Psoas muscle (tissue), 8 donors: ENCODE measurements around the gene TLX1. TPM values are rescaled to one million over a fixed set of nuclear protein-coding genes. Genes with fewer than 3 reads are reported as not detected.

ENCODE experiments used
- ATAC-seq, 4 donors: fragments of 200-7000 bp; cut with Tn5 transposase; one replicate each; pipeline ENCODE4 v1.9.1; 2020; ENCODE audit warnings: moderate library complexity in 3 of 4, mild to moderate bottlenecking in 2 of 4
- DNase-seq, 2 donors: peaks; one replicate each; pipeline ENCODE4 v3.0.0-alpha.2; 2020
- H3K27ac ChIP-seq: fragments of 200-600 bp; one replicate; pipeline ENCODE4 v1.8.0; 2022
- H3K27me3 ChIP-seq, 3 donors: fragments of 200-600 bp in 1 of 3; one replicate each; pipeline versions ENCODE4 v1.6.1 to v1.8.0; 2013 to 2022; ENCODE audit warnings: low read length in 2 of 3, mild to moderate bottlenecking in 2 of 3, moderate library complexity in 1 of 3; ENCODE audit not compliant: insufficient read depth in 3 of 3
- H3K36me3 ChIP-seq, 2 donors: fragments of 200-600 bp in 1 of 2; one replicate each; pipeline versions ENCODE4 v1.6.1 to v1.8.0; 2013 to 2022; ENCODE audit warnings: low read depth in 1 of 2, mild to moderate bottlenecking in 1 of 2, moderate library complexity in 1 of 2; ENCODE audit not compliant: insufficient read depth in 1 of 2
- H3K4me1 ChIP-seq: fragments of 200-600 bp; one replicate; pipeline ENCODE4 v1.8.0; 2022
- H3K4me3 ChIP-seq: fragments of 200-600 bp; one replicate; pipeline ENCODE4 v1.8.0; 2022; ENCODE audit warnings: mild to moderate bottlenecking
- H3K9me3 ChIP-seq: fragments of 200-600 bp; one replicate; pipeline ENCODE4 v1.8.0; 2022
- WGBS, 3 donors: extraction: QIAGEN DNeasy Blood & Tissue Kit; methylation state at CpG; one replicate each; pipeline versions ENCODE4 v1.1.6 to v1.1.7; 2013; 5-methylcytosine and 5-hydroxymethylcytosine counted together
- intact Hi-C, 2 donors: fragments of 100-400 bp; cut with DNase I; formaldehyde crosslinking; loops; one replicate each; pipeline versions ENCODE4 v1.11.0 to v1.14.2; 2022
- polyA plus RNA-seq, 3 donors: library from polyadenylated mRNA; stranded (reverse); fragments of 200-250 nt; gene quantifications; one replicate each; pipeline ENCODE4 v1.2.3, GENCODE V29; 2013
- total RNA-seq, 4 donors: library from RNA; stranded (reverse); fragmentation: NEBNext Ultra II Directional in 2 of 4; extraction: Animal tissue kit (Norgen Biotek cat#: 25700) in 2 of 4; gene quantifications; one replicate each; pipeline versions ENCODE4 v1.2.1 to v1.2.4, GENCODE V29; 2021 to 2023
- TF ChIP-seq, protein P1 (sequence below): fragments of 200-600 bp; IDR thresholded peaks from one replicate; pipeline ENCODE4 v1.8.0; 2022; ENCODE audit warnings: antibody characterized with exemption
- donor health status: healthy with polysubstance abuse.
- donor health status: DM: no; HTN: no; CAD: no; lungs with moderate emphysema.
- donor health status: Bipolar disorder and iron deficiency.
- donor health status: healthy.
- donor health status: DM: yes; HTN: yes; CAD: no.
- donor health status: DM: no; HTN: no; CAD: no.
- donor health status: DM: no; HTN: no; CAD: no.
- donor health status: DM: yes; HTN: yes; CAD: no.

The TLX1 gene
- total and polyA plus RNA-seq, 7 donors: not detected

DNA sequence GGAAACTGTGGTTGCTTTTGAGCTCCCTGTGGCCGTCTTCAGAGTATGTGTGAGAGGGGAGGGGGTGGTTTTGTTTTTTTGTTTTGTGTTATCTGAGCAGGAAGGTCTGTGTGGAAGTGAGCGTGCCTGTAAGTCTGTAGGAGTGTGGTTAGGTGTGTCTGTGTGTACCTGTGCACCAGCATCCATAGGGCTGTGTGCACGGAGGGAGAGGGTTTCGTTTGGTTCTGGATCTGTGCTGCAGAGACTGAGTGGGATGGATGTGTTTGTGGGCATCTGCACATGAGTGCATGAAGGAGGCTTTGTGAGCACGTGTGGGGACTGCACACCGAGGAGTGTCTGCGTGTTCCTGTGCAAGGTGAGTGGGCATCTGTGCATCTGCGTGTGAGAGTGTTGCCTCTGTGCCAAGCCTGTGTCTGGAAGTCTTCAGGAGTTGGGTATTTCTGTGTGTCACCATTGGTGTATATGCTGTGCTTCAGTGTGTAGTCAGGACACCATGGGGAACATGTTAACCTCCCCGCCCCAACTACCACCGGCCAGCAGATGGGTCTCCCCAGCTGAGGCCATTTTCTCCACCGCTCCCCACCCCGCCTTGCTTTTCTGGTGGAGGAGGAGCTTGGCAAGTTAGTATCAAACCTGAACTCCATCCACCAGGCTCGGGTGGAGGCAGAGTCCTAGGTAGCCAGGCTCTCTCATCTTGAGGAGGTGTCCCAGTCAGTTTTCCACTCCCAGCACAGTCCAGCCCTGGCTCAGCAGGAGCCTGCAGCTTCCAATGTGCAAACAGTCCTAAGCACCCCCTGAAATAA, 7.1 kb upstream of the TLX1 start:
- TF ChIP-seq, protein P1, sequence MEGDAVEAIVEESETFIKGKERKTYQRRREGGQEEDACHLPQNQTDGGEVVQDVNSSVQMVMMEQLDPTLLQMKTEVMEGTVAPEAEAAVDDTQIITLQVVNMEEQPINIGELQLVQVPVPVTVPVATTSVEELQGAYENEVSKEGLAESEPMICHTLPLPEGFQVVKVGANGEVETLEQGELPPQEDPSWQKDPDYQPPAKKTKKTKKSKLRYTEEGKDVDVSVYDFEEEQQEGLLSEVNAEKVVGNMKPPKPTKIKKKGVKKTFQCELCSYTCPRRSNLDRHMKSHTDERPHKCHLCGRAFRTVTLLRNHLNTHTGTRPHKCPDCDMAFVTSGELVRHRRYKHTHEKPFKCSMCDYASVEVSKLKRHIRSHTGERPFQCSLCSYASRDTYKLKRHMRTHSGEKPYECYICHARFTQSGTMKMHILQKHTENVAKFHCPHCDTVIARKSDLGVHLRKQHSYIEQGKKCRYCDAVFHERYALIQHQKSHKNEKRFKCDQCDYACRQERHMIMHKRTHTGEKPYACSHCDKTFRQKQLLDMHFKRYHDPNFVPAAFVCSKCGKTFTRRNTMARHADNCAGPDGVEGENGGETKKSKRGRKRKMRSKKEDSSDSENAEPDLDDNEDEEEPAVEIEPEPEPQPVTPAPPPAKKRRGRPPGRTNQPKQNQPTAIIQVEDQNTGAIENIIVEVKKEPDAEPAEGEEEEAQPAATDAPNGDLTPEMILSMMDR: no peak
- no peak for ATAC-seq
- Histone ChIP-seq H3K27me3 (peaks cover 0 to 97% (median 47%) of the 10 kb centered on the region in 3 donors), H3K9me3 (no peaks in the 10 kb centered on the region), H3K27ac (no peak overlapping the region), H3K4me3 (peak overlapping the region; percentile 59), H3K4me1 (peaks cover 13% of the 10 kb centered on the region), H3K36me3 (no peaks in the 10 kb centered on the region)
- peak in 1 of 2 donors; percentile 39 for DNase-seq
- 26 to 43% (median 41%) methylated on average over 13 of the region's 13 CpGs for WGBS, 3 donors
- intact Hi-C loops: no loop called here

DNA sequence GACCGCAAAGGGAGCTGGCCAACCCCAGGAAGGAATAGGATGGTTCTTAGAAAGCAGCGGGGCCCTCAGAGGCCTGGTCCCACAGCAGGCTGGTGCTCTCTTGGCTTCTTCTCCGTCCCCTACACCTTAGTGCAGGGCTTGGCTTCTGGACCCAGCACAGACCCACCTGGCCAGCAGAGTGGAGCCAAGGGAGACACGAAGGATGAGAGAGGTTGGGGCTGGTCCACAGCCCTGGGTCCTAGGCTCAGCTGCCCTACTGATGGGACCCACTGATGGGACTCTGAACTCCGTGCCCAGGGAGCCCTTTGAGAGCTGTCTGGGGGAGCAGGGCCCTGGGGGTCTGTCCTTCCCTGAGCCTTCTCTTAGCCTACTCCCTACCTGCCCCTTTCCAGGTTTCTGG, 6.2 kb upstream of the TLX1 start:
- intact Hi-C loops: no loop called here
- DNase-seq (peak in 1 of 2 donors; percentile 23), ATAC-seq (no peak)
- WGBS, 3 donors: 73 to 81% (median 76%) methylated on average over 5 of the region's 5 CpGs
- Histone ChIP-seq H3K9me3 (no peaks in the 10 kb centered on the region), H3K4me3 (no peak overlapping the region), H3K27me3 (peaks cover 0 to 92% (median 46%) of the 10 kb centered on the region in 3 donors), H3K4me1 (peaks cover 13% of the 10 kb centered on the region), H3K36me3 (no peaks in the 10 kb centered on the region), H3K27ac (no peak overlapping the region)
- TF ChIP-seq, protein P1: no peak

DNA sequence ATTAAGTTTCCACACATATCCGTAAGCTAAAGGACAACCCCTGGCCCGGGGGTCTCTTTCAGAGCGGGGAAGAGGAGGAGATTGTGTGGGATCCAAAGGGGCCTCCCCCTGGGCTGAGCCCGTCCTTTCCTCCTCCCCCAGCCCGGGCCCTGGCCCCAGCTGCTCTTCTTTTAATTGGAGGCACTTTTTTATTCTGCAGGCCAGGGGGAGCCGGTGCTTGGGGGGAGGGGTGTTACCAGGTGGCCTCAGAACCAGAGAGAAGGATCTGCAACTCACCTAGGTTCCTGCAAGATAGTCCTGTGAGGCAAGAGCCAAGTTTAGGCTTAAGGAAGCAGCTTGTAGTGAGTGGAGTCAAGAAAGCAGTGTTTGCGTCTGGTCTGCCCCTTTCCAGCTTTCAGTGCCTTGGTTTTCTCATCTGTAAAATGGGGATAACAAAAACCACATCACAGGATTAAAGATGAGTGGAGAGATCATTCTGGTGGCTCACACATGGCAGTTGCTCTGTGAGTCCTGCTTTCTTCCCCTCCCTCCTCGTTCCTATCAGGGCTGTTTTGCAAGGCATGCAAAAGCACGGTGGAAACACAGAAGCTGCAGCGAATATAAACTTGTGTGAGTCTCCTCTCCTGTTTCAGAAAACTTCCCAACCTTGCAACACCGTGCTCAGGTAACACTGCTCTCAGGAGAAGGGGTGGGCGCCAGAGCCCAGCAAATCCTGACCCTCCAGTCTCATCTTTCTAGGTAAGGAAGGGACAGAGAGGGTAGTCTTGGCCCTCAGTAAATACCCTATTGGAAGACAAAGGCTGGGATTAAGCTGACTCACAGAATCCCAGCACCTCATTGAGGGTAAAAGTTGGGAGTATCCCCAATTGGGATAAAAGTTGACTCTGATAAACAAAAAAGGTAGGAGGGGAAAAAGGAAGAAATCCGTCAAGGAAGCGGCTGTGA, 4.1 kb upstream of the TLX1 start:
- H3K36me3 ChIP-seq: no peaks in the 10 kb centered on the region
- TF ChIP-seq, protein P1: no peak
- intact Hi-C loops: no loop called here
- H3K27ac ChIP-seq: no peak overlapping the region
- 21 to 43% (median 40%) methylated on average over 14 of the region's 14 CpGs for WGBS, 3 donors
- peaks cover 8% of the 10 kb centered on the region for H3K4me1 ChIP-seq
- H3K4me3 ChIP-seq: no peak overlapping the region
- peaks cover 0 to 94% (median 42%) of the 10 kb centered on the region in 3 donors for H3K27me3 ChIP-seq
- ATAC-seq (no peak), DNase-seq (peak in 1 of 2 donors; percentile 6)
- no peaks in the 10 kb centered on the region for H3K9me3 ChIP-seq

DNA sequence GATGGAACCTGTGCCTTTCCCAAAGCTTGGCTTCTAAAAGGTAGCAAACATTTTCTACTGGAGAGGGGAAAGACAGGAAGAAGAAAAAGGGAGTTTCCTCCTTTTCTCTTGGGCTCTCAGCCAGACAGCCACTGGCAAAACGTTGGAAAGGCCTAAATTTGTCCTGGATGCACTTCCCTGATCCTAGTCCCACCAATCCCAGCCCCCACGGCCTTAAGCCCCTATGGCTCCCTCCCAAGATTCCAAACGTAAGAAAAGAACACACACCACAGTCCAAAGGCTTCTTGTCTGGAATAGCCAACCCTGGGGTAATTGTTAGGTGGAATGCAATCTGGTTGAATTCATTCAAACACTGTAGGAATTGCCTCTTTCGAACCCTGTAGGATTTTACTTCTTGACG, 959 bp upstream of the TLX1 start:
- no peak overlapping the region for H3K4me3 ChIP-seq
- no peak for DNase-seq
- intact Hi-C loops: no loop called here
- H3K9me3 ChIP-seq: no peaks in the 10 kb centered on the region
- 49 to 51% (median 49%) methylated on average over 5 of the region's 5 CpGs for WGBS, 3 donors
- peaks cover 13% of the 10 kb centered on the region for H3K4me1 ChIP-seq
- peaks cover 0 to 94% (median 43%) of the 10 kb centered on the region in 3 donors for H3K27me3 ChIP-seq
- no peaks in the 10 kb centered on the region for H3K36me3 ChIP-seq
- H3K27ac ChIP-seq: no peak overlapping the region
- no peak for ATAC-seq
- TF ChIP-seq, protein P1: no peak
